ENCODE data around the gene RFX3.
A peak's percentile ranks its signal among the peaks of the same experiment; 100 is the strongest.
"Not testable (repeated sequence)": the region's sequence is repeated elsewhere in the genome, so short reads cannot be mapped to it uniquely, and the experiment has no call there.

RFX3 gene

DNA sequence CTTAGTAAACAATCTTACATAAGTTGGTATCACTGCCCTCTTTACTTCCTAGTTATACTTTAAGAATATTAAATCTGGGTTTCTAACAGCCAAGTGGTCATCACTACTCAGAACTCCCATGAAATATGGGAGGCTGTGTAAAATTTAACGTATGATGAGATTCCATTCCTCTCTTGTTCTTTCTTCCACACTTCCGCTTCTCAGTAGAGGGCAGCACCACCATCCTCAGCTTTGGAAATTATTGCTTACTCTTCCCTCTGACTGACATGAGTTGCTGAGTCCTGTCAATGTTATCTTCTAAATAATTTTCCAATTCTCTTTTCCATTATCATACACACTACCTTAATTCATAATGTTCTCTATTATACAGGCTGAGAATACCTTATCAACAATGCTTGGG, 194.0 kb downstream of the RFX3 start:
- Histone ChIP-seq H3K4me3 (ENCODE audit: low read depth, low read length) (no peak overlapping the region), H3K27me3 (ENCODE audit: insufficient read depth, low read depth, severe bottlenecking) (no peaks in the 10 kb centered on the region), H3K9me3 (ENCODE audit: severe bottlenecking) (no peaks in the 10 kb centered on the region), H3K27ac (no peak overlapping the region), H3K36me3 (no peaks in the 10 kb centered on the region)
- DNase-seq, result no peak
- TF ChIP-seq, protein P1, sequence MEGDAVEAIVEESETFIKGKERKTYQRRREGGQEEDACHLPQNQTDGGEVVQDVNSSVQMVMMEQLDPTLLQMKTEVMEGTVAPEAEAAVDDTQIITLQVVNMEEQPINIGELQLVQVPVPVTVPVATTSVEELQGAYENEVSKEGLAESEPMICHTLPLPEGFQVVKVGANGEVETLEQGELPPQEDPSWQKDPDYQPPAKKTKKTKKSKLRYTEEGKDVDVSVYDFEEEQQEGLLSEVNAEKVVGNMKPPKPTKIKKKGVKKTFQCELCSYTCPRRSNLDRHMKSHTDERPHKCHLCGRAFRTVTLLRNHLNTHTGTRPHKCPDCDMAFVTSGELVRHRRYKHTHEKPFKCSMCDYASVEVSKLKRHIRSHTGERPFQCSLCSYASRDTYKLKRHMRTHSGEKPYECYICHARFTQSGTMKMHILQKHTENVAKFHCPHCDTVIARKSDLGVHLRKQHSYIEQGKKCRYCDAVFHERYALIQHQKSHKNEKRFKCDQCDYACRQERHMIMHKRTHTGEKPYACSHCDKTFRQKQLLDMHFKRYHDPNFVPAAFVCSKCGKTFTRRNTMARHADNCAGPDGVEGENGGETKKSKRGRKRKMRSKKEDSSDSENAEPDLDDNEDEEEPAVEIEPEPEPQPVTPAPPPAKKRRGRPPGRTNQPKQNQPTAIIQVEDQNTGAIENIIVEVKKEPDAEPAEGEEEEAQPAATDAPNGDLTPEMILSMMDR (IDR thresholded peaks at IDR 0.05; ENCODE audit: low read depth, low read length), result peak; percentile 46

DNA sequence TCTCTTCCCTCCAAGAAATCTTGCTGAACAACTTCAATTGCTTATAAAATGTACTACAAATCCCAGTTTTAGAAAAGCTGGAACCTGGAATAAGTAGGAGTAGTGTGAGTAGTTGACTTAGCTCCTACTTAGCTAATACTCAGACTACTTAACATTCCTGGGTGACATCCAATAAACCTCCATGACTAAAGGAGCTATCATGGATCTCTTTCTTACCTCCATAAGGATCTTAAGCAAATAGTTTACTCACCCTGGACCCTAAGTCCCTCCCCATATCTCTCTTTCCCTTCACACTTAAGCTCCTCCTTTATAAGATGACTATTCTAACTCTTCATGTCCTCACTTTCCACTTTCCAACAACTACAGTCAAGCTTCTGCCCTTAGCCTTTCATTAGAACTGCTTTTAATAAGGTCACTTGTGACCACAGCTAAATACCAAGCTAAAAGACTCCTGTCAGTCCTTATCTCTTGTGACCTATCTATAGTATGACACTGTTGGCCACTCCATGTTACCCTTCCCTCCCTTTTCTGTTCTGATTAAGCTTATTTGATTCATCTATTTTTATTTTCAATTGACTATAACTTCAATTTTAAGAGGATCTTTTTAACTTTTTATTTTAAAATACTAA, 194.9 kb downstream of the RFX3 start:
- TF ChIP-seq, protein P1 (IDR thresholded peaks at IDR 0.05; ENCODE audit: low read depth, low read length), result no peak
- H3K27ac ChIP-seq, result no peak overlapping the region
- no peaks in the 10 kb centered on the region for H3K27me3 ChIP-seq (ENCODE audit: insufficient read depth, low read depth, severe bottlenecking)

DNA sequence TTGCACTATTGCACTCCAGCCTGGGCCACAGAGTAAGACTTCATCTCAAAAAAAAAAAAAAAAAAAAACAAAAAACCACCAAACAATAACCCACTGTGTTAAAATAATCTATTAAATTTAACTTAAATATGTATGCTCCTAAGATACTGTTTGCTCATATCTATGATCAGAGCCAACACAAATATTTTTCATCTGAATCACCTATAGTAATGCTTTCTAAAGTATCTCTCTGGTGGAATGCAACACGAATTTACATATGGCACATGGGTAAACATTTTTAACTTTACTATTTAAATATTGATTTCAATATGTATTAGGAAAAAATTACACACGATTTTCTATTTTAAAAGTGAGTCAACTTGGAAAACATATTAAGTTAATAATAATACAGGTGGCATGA, 196.4 kb downstream of the RFX3 start:
- TF ChIP-seq, protein P1 (IDR thresholded peaks at IDR 0.05; ENCODE audit: low read depth, low read length), result no peak
- H3K9me3 ChIP-seq (ENCODE audit: severe bottlenecking), result no peaks in the 10 kb centered on the region
- H3K4me3 ChIP-seq (ENCODE audit: low read depth, low read length), result no peak overlapping the region
- no peaks in the 10 kb centered on the region for H3K36me3 ChIP-seq
- H3K27ac ChIP-seq, result no peak overlapping the region
- H3K27me3 ChIP-seq (ENCODE audit: insufficient read depth, low read depth, severe bottlenecking), result no peaks in the 10 kb centered on the region
- no peak for DNase-seq

More for the DNA sequence above, 194.9 kb downstream of the RFX3 start:
- Histone ChIP-seq H3K9me3 (ENCODE audit: severe bottlenecking) (no peaks in the 10 kb centered on the region), H3K36me3 (no peaks in the 10 kb centered on the region), H3K4me3 (ENCODE audit: low read depth, low read length) (no peak overlapping the region)
- DNase-seq, result no peak

DNA sequence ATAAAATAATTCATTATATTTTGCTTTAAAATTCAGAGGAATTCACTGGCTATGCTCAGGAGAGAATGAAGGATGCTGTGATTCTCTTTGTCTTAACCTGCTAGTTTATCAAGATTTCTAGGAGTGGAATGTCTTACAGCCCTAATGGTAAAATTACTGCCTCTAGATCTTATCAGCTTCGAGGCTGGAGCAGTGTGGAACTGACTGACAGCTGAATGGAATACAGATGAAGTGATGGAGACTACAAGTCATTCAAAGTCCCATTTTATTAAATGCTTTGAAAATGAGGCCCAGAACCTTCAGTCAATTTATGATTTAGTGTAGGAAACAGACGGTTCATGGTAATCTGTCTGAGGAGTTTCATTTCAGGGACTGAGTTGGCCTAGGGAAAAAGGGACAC, 202.1 kb downstream of the RFX3 start:
- Histone ChIP-seq H3K36me3 (no peaks in the 10 kb centered on the region), H3K27ac (no peak overlapping the region), H3K9me3 (ENCODE audit: severe bottlenecking) (no peaks in the 10 kb centered on the region), H3K4me3 (ENCODE audit: low read depth, low read length) (no peak overlapping the region), H3K27me3 (ENCODE audit: insufficient read depth, low read depth, severe bottlenecking) (no peaks in the 10 kb centered on the region)
- TF ChIP-seq, protein P1 (IDR thresholded peaks at IDR 0.05; ENCODE audit: low read depth, low read length), result no peak
- DNase-seq, result no peak

DNA sequence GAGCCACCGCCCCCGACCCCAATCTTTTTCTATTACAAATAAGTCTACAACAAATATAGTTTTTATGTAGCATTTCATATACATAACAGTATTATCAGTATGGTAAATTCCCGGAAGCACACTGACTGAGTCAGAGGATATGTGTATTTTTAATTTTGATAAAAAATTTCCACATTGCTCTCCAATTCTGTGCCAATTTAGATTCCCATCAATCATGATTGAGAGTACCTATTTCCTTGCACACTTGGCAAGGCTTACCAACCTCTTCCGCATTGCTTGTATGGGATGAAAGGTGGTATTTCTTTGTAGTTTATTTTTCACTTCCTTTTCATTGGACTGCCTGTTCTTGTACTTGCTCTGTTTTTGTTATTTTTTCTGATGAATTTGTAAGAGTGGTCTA, 204.6 kb downstream of the RFX3 start:
- Histone ChIP-seq H3K27me3 (ENCODE audit: insufficient read depth, low read depth, severe bottlenecking) (no peaks in the 10 kb centered on the region), H3K36me3 (no peaks in the 10 kb centered on the region), H3K27ac (no peak overlapping the region), H3K9me3 (ENCODE audit: severe bottlenecking) (no peaks in the 10 kb centered on the region), H3K4me3 (ENCODE audit: low read depth, low read length) (no peak overlapping the region)
- TF ChIP-seq, protein P1 (IDR thresholded peaks at IDR 0.05; ENCODE audit: low read depth, low read length), result no peak
- no peak for DNase-seq

DNA sequence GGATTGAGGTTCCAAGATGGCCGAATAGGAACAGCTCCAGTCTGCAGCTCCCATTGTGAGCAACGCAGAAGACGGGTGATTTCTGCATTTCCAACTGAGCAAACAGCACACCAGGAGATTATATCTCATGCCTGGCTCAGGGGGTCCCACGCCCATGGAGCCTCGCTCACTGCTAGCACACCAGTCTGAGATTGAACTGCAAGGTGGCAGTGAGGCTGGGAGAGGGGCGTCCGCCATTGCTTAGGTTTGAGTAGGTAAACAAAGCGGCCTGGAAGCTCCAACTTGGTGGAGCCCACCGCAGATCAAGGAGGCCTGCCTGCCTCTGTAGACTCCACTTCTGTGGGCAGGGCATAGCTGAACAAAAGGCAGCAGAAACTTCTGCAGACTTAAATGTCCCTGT, 213.2 kb downstream of the RFX3 start:
- H3K4me3 ChIP-seq (ENCODE audit: low read depth, low read length); DNase-seq; H3K27me3 ChIP-seq (ENCODE audit: insufficient read depth, low read depth, severe bottlenecking); H3K9me3 ChIP-seq (ENCODE audit: severe bottlenecking); H3K27ac ChIP-seq; H3K36me3 ChIP-seq: not testable (repeated sequence)

All from WERI-Rb-1 (cell line).